Muscle of back (tissue), 11 donors: ENCODE measurements around the gene SAMD8. TPM values are rescaled to one million over a fixed set of nuclear protein-coding genes. Genes with fewer than 3 reads are reported as not detected.
A peak's percentile ranks its signal among the peaks of the same experiment; 100 is the strongest.

Experiments used
- DNase-seq, 3 donors: peaks; one replicate each; pipeline versions ENCODE4 v3.0.0 to v3.0.0-alpha.2; 2013
- polyA plus RNA-seq, 10 donors: library from polyadenylated mRNA; unstranded; fragments of 120-200 nt; gene quantifications; one replicate each; pipeline ENCODE4 v1.2.1, GENCODE V29; 2013; ENCODE audit not compliant: insufficient read length in 10 of 10

Gene SAMD8
- polyA plus RNA-seq, 10 donors = 8.9 to 16.6 (median 13.7) TPM

GRCh38 chr10:75083972-75084833, 27.3 kb upstream of the SAMD8 start:
- peak in 1 of 3 donors; percentile 34 for DNase-seq

- no peak for DNase-seq
These were observed 26.5 kb upstream of the SAMD8 start for GRCh38 chr10:75084834-75085384.

GRCh38 chr10:75086278-75086934, 25.1 kb upstream of the SAMD8 start:
- DNase-seq = no peak

GRCh38 chr10:75088640-75089039, 22.8 kb upstream of the SAMD8 start:
- no peak for DNase-seq

- DNase-seq = no peak
These were observed 21.8 kb upstream of the SAMD8 start for GRCh38 chr10:75089634-75090033.

GRCh38 chr10:75091146-75091545, 20.3 kb upstream of the SAMD8 start:
- no peak for DNase-seq

- DNase-seq = no peak
These were observed 17.0 kb upstream of the SAMD8 start for GRCh38 chr10:75094465-75094864.

- DNase-seq = no peak
These were observed 15.8 kb upstream of the SAMD8 start for GRCh38 chr10:75095631-75096030.

- no peak for DNase-seq
These were observed 14.7 kb upstream of the SAMD8 start for GRCh38 chr10:75096749-75097148.

- DNase-seq = no peak
These were observed 13.7 kb upstream of the SAMD8 start for GRCh38 chr10:75097666-75098285.

- DNase-seq = no peak
These were observed 12.4 kb upstream of the SAMD8 start for GRCh38 chr10:75098902-75099673.

- peak; percentile 51 to 87 (median 80) for DNase-seq
These were observed 11.3 kb upstream of the SAMD8 start for GRCh38 chr10:75099952-75100763.

GRCh38 chr10:75100764-75101291, 10.6 kb upstream of the SAMD8 start:
- no peak for DNase-seq

- no peak for DNase-seq
These were observed 9.8 kb upstream of the SAMD8 start for GRCh38 chr10:75101416-75102251.

- no peak for DNase-seq
These were observed 8.4 kb upstream of the SAMD8 start for GRCh38 chr10:75102830-75103673.

GRCh38 chr10:75103881-75104686, 7.4 kb upstream of the SAMD8 start:
- no peak for DNase-seq

- DNase-seq = no peak
These were observed 6.6 kb upstream of the SAMD8 start for GRCh38 chr10:75104842-75105241.
